SJSA1 (cell line): ENCODE measurements around the gene CCDC57. TPM values are rescaled to one million over a fixed set of nuclear protein-coding genes. Genes with fewer than 3 reads are reported as not detected.

Experiments used
- DNase-seq, 2 experiments: peaks; one replicate each; pipeline ENCODE4 v3.0.0-alpha.2; 2015 to 2020; ENCODE audit warnings: low spot score in 2 of 2, low read depth in 1 of 2
- H3K27ac ChIP-seq: fragments of 250-450 bp; sonication (Bioruptor Pico); 2 replicates; pipeline ENCODE4 v1.5.1; 2020; ENCODE audit warnings: mild to moderate bottlenecking, moderate library complexity
- H3K27me3 ChIP-seq: fragments of 250-450 bp; sonication (Bioruptor Pico); replicated peaks from 2 replicates; pipeline ENCODE4 v1.5.1; 2020; ENCODE audit warnings: mild to moderate bottlenecking, moderate library complexity
- H3K36me3 ChIP-seq: fragments of 250-450 bp; sonication (Bioruptor Pico); 2 replicates; pipeline ENCODE4 v1.5.1; 2020; ENCODE audit warnings: mild to moderate bottlenecking
- H3K4me1 ChIP-seq: fragments of 250-450 bp; sonication (Bioruptor Pico); replicated peaks from 2 replicates; pipeline ENCODE4 v1.6.1; 2021; ENCODE audit warnings: mild to moderate bottlenecking
- H3K4me3 ChIP-seq: fragments of 250-450 bp; sonication (Bioruptor Pico); 2 replicates; pipeline ENCODE4 v1.5.1; 2020; ENCODE audit warnings: mild to moderate bottlenecking
- H3K9me3 ChIP-seq: fragments of 250-450 bp; sonication (Bioruptor Pico); replicated peaks from 2 replicates; pipeline ENCODE4 v1.5.1; 2020; ENCODE audit warnings: mild to moderate bottlenecking
- total RNA-seq: library from RNA; depleted of rRNA; stranded (reverse); fragments of >200 nt; shearing (Covaris generic); gene quantifications from 2 replicates; pipeline ENCODE4 v1.2.3, GENCODE V29; 2014

CCDC57 gene
- total RNA-seq, 1 experiment from 2014 or later: 8.2 TPM

DNA sequence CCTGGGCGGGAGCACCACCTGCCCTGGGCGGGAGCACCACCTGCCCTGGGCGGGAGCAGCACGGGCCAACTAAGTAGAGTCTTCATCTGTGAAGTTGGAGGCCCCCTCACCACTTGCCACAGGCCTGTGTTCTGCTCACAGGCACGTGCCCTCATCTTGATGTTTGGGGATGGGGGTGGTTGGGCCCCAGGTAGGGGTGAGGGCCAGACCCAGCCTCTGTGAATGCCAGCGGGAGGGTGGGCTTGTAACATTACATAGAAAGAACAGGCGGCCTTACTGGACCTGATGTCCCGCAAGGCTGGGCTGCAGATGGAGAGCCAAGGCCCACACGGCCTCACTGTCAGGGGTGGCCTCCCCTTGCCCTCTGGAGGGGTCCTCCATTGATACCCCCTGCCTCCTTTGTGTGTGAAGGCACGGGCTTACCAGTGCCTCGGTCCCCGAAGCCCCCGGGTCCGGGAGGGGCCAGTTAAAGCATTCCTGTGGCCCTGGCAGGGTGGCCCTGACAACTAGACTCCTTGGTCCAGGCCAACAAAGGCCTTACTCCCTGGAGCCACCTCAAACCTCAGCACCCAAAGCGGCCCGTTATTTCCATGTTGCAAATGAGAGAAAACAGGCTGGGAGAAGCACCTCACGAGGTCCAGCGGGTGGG, 15.1 kb upstream of the CCDC57 start:
- no peak for DNase-seq
- no peaks in the 10 kb centered on the region for H3K27me3 ChIP-seq
- H3K36me3 ChIP-seq: peaks cover 42% of the 10 kb centered on the region
- H3K27ac ChIP-seq: no peak overlapping the region
- peaks cover 52% of the 10 kb centered on the region for H3K4me1 ChIP-seq
- H3K4me3 ChIP-seq: peak overlapping the region; percentile 98; the same call in 1 of the 2 replicates
- H3K9me3 ChIP-seq: peaks cover 4% of the 10 kb centered on the region

DNA sequence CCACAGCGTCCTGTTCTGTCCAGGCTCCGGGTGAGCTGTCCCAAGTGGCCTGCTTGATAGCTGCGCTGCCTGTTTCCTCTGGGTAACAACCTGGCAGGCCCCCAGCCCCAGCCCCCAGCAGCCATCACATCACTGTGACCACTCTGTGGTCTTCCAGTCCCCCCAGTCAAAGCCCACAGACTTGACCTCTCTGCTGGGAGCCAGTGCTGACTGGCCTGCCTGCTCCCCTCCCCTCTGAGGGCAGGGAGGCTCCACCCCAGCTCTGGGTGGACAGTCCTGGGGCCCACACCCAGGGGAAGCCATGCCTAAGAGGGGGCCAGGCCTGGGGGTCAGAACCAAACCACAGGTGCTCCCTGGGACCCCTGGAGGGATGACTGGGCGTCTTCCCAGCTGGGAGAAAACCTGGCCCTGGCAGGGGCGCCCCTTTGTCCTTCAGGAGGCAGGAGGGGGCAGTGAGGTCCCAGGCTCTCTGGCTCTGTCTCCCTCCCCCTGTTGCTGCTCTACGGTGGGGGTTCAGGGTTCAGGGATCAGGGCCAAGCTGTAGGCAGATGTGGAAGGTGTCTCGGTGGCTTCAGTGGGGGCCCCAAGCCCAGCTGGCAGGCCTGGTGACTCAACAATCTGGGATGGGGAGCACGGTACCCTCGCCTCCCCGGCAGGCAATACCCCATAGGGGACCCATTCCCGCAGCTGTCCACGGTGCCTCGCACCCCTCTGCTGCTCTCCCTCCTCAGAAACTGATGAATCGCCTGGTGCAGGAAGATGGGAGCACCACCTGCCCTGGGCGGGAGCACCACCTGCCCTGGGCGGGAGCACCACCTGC, 14.4 kb upstream of the CCDC57 start:
- Histone ChIP-seq H3K4me3 (no peak overlapping the region), H3K36me3 (peaks cover 43% of the 10 kb centered on the region), H3K4me1 (peaks cover 47% of the 10 kb centered on the region), H3K9me3 (peaks cover 4% of the 10 kb centered on the region), H3K27ac (no peak overlapping the region), H3K27me3 (no peaks in the 10 kb centered on the region)
- no peak for DNase-seq

DNA sequence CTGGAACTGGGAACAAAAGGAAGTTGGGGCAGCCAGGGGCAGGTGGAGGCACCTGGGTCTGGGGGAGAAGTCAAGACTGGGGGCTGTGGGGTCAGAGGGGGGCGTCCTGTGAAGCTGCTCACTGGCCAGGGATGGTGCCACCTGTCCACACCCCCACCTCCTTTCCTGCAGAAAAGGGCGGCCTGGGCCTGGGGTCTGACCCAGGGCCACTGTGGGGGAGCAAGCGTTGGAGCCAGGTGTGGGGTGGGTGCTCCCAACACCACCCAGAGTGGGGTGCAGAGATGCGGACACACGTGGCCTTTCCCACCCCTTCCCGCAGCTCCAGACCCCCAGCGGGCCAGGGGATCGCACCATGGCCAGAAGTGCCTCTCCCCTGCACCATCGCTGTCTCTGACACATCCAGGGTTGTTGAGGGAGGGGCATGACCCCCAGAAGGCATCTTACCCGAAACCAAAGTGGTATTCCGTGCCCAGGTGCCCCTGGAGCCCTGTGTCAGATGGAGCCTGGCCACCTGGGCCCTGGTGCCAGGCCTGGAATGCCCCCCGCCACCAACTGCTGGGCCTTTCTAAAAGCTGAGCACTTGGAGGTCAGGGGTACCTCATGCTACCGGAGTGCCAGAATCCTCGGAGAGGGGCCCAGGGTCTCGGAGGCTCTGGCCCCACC, 13.6 kb upstream of the CCDC57 start:
- Histone ChIP-seq H3K4me3 (no peak overlapping the region), H3K27me3 (no peaks in the 10 kb centered on the region), H3K4me1 (peaks cover 39% of the 10 kb centered on the region), H3K27ac (no peak overlapping the region), H3K9me3 (peaks cover 4% of the 10 kb centered on the region), H3K36me3 (peaks cover 36% of the 10 kb centered on the region)
- no peak for DNase-seq

DNA sequence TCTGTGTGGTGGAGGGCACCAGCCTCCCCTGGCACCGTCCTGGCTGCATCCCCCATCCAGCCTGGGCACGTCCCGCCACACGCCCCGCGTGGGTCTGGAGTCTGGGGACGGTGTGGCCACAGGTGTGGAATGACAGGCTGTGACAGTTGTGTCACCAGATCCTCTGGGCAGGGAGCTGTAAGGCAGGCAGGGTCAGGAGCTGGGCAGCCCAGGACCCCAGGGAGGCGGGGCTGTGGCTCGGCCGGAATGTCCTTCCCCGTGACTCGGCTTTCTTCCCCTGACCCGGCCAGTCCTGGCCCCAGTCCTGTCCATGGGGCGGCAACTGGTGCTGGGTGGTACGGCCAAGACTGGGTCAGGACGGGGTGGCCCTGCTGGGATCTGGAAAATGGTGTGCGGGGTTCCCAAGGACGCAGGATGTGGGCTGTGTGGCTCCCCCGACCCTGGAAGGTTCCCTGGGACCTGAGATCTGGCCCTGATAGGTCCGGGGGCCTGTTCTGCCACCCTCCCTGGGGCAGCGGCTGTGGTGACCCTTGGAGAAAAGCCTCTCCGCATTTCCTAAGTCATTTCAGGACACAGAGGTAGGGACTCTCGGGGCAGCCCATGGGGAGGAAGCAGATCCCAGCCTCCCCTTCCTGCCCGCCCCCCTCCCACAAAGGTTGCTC, 12.9 kb upstream of the CCDC57 start:
- Histone ChIP-seq H3K9me3 (peaks cover 4% of the 10 kb centered on the region), H3K4me1 (peaks cover 31% of the 10 kb centered on the region), H3K27ac (no peak overlapping the region), H3K4me3 (no peak overlapping the region), H3K27me3 (no peaks in the 10 kb centered on the region), H3K36me3 (peaks cover 31% of the 10 kb centered on the region)
- DNase-seq: no peak

DNA sequence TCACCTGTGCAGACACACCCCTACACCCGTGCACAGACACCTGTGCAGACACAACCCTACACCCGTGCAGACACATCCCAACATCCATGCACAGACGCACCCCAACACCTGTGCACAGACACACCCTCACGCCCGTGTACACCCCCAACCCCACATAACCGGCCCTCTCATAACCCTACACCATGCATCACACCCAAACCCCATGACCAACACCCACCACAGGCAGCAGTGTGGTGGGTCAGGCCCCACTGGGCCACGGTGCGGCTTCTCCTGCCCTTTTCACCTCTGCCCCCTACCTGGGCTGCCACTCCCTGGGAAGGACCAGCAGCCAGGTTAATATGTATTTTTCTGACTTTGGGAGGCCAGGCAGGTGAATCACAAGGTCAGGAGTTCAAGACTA, 12.0 kb upstream of the CCDC57 start:
- DNase-seq: no peak
- Histone ChIP-seq H3K27me3 (no peaks in the 10 kb centered on the region), H3K9me3 (peaks cover 4% of the 10 kb centered on the region), H3K27ac (no peak overlapping the region), H3K4me3 (no peak overlapping the region), H3K36me3 (peaks cover 23% of the 10 kb centered on the region), H3K4me1 (peaks cover 23% of the 10 kb centered on the region)

DNA sequence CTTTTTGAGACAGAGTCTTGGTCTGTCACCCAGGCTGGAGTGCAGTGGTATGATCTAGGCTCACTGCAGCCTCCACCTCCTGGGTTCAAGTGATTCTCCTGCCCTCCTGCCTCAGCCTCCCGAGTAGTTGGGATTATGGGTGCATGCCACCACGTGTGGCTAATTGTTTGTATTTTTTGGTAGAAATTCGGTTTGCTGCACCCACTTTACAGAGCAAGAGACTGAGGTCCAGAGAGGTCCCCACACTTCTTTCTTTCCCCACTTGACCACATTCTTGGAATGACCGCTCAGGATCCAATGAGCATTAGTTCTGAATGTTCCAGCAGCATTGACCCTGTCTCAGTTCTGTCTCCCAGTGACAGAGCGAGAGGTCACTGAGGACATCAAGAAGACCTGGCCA, 10.9 kb upstream of the CCDC57 start:
- H3K4me3 ChIP-seq: no peak overlapping the region
- H3K36me3 ChIP-seq: peaks cover 18% of the 10 kb centered on the region
- no peak overlapping the region for H3K27ac ChIP-seq
- DNase-seq: no peak
- H3K4me1 ChIP-seq: peaks cover 20% of the 10 kb centered on the region
- H3K27me3 ChIP-seq: no peaks in the 10 kb centered on the region
- no peaks in the 10 kb centered on the region for H3K9me3 ChIP-seq

DNA sequence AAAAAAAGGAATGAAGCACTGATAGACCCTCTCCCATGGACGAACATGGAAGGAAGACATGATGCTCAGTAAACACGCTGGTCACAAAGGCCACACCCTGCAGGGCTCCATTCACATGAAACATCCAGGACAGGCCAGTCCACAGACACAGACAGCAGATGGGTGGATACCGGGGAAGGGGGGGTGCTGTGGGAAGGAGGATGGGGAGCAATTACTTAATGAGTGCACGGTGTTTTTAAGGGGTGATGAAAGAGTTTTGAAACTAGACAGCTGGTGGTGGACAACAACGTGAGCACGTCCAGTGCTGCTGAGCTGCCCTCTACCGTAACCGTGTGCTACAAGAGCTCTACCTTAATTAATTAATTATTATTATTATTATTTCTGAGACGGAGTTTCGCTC, 10.2 kb upstream of the CCDC57 start:
- DNase-seq: no peak
- Histone ChIP-seq H3K9me3 (no peaks in the 10 kb centered on the region), H3K4me3 (no peak overlapping the region), H3K36me3 (peaks cover 19% of the 10 kb centered on the region), H3K27ac (no peak overlapping the region), H3K4me1 (peaks cover 19% of the 10 kb centered on the region), H3K27me3 (no peaks in the 10 kb centered on the region)

DNA sequence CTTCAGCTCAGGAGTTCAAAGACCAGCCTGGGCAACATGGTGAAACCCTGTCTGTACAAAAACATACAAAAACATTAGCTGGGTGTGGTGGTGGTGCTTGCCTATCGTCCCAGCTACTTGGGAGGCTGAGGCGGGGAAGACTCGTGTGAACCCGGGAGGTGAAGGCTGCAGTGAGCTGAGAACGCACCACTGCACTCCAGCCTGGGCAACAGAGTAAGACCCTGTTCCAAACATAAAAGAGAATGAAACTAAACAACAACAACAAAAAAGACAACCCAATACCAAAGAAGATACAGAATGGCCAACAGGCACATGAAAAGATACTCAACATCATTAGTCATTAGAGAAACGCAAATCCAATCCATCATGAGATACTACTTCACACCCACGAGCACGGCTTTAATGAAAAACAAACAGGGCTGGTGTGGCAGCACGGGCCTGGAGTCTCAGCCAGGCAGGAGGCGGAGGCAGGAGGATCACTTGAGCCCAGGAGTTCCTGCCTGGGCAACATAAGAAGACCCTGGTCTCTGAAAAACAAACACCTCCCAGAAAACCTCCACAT, 8.8 kb upstream of the CCDC57 start:
- DNase-seq: no peak
- Histone ChIP-seq H3K4me3 (no peak overlapping the region), H3K4me1 (peaks cover 32% of the 10 kb centered on the region), H3K27ac (no peak overlapping the region), H3K27me3 (no peaks in the 10 kb centered on the region), H3K36me3 (peaks cover 19% of the 10 kb centered on the region), H3K9me3 (no peaks in the 10 kb centered on the region)

DNA sequence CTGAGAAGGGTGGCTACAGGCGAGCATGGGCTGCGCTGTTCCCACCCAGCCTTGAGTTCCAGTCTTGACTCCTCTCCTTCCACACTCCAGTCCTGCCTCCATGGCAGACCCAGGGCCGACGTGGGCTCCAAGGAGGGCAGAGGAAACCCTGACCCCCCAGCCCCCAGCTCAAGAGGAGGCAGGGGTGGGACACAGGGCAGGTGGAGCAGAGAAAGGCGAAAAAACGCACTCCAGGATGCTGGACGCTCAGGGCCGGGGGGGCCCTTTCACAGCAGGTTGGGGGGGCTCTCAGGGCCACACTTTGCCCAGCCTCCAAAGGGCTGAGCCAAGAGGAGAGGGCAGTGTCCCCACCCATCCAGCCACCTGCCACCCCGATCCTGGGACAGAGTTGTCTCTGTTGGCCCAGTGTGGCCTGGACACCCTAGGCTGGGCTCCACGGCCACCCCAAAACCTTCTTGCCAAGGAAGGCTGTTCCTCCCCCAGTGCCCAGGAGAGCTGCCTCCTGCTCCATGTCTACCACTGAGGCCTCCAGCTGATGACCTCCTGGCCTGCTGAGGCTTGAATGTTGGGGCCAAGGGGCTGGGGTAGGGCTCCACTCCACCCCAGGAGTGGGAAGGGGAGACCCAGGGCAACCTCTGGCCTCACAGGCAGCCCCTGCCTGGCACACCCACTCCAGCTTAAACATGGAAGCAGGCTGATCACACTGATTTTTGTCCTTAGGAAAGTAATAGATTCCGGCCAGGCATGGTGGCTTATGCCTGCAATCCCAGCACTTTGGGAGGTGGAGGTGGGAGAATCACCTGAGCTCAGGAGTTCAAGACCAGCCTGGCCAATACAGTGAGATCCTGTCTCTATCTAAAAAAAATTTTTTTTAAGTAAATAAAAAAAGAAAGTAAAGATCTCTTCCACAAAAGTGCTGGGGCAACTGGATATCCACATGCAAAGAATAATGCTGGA, 7.4 kb upstream of the CCDC57 start:
- Histone ChIP-seq H3K27me3 (no peaks in the 10 kb centered on the region), H3K36me3 (peaks cover 19% of the 10 kb centered on the region), H3K9me3 (no peaks in the 10 kb centered on the region), H3K4me1 (peaks cover 41% of the 10 kb centered on the region), H3K4me3 (no peak overlapping the region), H3K27ac (no peak overlapping the region)
- no peak for DNase-seq

DNA sequence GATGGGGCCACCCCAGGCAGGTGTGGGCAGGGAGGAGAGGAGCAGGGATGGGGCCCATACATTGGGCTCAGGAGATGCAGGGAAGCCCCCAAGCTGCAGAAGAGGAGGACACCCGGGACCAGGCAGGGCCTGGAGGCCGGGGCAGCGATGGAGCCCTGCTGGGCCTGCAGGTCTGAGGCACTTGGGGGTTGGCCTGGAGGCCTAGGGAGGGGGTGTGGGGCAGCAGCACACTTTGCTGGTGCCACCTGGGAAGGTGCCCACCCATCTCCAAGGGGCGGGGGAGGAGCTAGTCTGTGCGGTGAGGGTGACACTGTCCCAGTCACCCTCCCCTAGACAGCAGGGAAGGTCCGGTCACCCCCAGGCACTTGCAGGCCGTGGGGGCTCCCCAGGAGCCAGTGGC, 6.4 kb upstream of the CCDC57 start:
- H3K27ac ChIP-seq: 0 out of 2 replicates have a peak overlapping the region, but pooled peaks have one; percentile 42

DNA sequence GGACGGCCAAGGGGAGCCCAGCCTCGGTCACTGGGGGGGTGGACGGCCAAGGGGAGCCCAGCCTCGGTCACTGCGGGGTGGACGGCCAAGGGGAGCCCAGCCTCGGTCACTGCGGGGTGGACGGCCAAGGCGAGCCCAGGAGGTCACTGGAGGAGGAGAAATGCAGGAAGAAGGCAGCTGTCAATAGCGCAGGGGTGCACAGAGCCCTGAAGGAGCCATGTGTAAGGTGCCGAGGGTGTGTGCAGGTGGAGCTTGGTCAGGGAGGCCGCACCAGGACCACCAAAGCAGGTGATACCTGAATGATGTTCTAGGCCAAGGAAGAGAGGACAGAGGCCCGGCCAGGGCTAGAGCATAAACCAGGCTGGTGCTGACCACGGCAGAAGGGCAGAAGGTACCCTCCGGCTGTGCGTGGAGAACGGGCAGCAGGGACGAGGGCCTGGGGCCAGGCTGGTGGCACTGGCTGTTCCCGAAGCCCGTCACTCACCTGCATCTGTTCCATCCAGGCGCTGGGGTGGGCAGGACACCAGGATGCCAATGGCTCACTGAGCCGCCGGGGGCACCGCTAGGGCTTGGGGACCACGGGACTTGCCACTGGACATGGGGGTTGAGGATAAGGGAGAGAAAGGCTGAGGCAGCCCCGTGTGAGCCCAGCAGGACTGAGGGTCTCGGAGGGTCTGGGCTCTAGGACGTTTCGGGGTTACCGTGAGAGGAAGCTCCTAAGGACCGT, 5.9 kb upstream of the CCDC57 start:
- Histone ChIP-seq H3K4me3 (no peak overlapping the region), H3K27me3 (no peaks in the 10 kb centered on the region), H3K9me3 (no peaks in the 10 kb centered on the region), H3K27ac (peak overlapping the region; percentile 42; the same call in 1 of the 2 replicates), H3K4me1 (peaks cover 53% of the 10 kb centered on the region), H3K36me3 (peaks cover 17% of the 10 kb centered on the region)
- DNase-seq: peak in 1 of 2 experiments; percentile 51

More for the DNA sequence above, 6.4 kb upstream of the CCDC57 start:
- Histone ChIP-seq H3K36me3 (peaks cover 19% of the 10 kb centered on the region), H3K4me1 (peaks cover 50% of the 10 kb centered on the region), H3K9me3 (no peaks in the 10 kb centered on the region), H3K27me3 (no peaks in the 10 kb centered on the region), H3K4me3 (no peak overlapping the region)
- peak in 1 of 2 experiments; percentile 48 for DNase-seq
